HG03520 (cell line): ENCODE results near the gene KIAA0825.

Source experiments
- ATAC-seq: cut with Tn5 transposase; IDR thresholded peaks from one replicate; pipeline ENCODE4 v1.9.1; 2021; ENCODE audit warnings: mild to moderate bottlenecking, moderate library complexity; ENCODE audit not compliant: unreplicated experiment

Gene KIAA0825

DNA sequence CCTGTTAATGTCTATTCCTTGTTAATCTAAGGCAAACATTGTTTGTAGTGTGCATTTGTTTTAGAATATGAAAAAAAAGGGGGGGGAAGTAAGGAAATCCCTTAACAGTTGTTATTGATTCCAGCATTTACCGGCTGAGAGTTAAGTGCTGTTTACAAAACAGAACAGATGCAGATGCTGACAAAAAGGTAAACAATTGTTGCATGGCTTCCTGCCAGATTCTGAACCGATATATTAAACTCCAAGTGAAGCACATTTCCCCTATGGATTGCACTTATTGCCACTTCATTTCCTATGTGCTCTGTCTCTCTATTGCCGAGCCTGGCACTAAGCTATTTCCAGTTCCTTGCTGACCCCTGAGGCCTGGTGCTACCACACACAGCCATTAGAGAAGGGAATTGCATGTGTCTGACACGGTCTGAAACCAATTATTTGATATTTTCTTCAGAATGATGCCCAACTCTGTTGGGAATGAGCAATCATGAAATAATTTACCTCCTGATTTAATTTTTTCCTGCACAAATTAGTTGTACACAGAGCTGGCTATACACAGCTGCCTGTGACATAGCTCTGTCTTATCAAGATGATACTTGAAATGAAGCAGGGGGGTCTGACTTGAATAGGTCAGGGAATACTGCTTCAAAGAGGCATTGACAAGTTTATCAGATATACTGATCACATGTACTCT lies 109.8 kb downstream of the KIAA0825 start:
- no peak for ATAC-seq

DNA sequence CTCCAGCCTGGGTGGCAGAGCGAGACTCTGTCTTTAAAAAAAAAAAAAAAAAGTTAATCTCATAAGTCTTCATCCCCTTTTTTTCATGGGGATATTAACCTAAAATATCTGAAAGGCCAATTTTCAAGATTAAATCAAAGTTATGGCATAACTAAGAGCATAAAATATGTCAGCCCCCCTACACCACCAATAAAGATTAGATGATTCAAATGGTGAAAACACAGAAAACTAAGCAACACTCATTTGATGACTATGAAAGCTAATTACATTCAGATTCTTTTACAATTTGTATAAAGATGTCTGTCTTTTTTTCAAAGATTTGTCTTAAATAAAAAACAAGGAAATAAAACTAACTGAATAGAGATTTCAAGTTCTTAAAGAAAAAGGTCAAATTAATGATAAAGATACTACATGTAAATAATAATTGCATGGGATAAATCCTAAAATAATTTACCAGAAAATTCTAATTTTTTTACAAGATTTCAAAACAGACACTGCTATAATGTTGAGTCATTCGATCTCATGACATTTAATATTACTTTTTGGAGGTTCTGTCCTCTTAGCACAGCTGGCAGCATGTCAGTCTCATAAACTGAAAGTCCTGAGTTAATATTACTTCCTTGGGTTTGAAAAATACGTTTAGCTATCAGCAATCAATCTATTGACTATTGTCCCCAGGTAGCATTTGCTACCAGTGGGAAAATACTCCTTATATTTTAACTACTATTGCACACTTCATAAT lies 112.9 kb downstream of the KIAA0825 start:
- ATAC-seq = no peak

DNA sequence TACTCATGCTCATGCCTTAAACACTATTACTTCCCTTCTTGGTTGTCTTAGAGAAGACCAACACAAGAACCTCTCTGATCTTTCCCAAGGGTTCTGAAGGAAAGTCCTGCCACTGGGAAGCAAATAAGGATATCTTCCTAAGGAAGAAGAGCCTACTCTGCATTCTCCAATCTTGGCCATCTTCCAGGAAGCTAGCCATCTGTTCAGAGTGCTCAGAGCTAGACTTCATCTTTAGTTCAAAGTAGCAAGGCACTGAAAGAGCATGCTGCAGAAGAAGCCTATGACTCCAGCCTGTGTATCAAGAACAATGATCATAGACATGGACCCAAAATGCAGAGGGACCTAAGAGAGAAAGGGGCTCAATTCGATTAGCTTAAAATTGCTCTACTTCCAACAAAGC lies 114.7 kb downstream of the KIAA0825 start:
- ATAC-seq = no peak

DNA sequence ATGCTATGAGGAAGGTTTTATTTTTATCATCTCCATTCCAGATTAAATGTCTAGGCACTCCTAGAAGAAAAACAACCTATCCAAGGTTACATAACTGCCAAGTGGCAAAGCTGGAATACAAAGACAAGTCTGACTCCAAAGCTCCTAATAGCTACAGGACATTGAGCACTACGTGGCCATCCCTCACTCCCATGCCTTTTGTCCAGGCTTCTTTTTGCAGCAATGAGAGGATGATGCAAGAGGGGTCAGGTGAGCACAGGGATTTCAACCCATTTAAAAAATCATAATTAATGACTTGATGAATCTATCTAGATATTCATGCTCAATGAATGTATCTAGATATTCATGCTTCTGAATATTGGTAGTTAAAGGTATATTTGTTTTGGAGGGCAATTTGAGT lies 117.0 kb downstream of the KIAA0825 start:
- ATAC-seq = no peak

DNA sequence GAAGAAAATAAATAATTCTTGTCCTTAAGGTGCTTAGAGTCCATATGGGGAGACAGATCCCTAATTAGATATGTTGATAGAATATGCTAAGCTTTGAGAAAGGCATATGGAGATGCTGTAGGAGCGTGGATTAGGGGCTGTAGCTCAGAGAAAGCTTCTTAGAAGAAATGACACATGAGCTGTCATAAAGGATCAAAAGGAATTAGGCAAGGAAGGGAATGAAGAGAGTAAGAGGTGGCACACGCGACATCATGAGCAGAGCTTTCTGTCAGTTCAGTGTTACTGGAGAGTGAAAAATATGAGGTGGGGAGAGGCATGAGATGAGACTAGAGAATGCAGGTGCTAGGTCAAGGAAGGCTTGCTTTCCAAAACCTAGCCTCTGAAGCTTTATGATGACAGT lies 118.6 kb downstream of the KIAA0825 start:
- ATAC-seq = no peak

DNA sequence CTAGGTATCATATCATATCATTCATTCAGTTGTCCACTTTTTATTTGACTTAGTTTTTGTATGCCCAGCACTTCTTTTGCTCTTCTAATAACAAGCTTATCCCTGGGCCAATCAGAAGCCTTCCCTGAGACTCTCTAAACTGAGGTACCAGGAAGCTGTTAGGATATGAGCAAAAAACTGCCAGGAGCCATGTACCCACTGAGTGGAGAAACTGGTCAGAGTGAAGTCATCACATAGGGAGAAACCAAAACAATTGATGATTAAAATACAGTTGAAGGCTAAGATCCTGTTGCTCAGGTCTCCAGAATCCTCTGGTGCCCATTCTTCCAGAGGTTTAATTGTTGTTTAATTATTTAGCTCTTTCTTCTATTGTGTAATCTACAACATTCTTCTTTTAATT lies 120.2 kb downstream of the KIAA0825 start:
- no peak for ATAC-seq

DNA sequence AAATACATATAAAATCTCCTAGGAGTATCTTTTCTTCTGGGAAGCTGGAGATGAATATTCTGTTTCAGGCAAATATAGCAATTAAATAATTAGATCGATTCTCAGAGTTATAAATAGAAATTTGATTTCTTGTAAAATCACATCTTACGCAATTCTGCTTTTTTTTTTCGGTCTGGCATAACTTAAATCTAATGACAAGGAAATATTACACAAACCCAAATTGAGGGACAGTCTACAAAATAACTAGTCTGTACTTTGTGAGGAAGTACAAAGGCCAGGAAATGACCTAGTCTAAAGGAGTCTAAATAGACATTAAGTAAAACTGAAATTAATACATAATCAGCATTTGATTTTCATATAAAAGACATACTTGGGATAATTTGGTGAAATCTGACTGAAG lies 133.3 kb downstream of the KIAA0825 start:
- ATAC-seq = no peak

DNA sequence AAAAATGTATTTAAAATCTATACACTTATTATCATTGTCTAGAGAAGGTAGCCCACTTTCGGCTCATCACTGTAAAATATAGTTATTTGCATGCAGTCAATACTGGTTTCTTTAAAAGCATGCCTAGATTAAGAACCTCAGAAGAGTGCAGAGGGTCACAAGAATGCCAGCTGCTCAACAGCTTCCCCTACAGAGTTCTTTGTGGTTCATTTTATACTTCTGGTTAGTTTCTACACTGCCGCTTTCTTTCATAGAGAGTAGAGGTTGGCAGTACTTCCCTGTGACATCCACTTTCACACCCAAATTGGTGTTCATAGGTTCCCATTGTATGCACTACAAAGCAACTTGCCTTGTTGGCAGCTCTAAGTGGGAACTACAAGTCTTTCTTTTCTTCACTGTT lies 137.3 kb downstream of the KIAA0825 start:
- no peak for ATAC-seq

DNA sequence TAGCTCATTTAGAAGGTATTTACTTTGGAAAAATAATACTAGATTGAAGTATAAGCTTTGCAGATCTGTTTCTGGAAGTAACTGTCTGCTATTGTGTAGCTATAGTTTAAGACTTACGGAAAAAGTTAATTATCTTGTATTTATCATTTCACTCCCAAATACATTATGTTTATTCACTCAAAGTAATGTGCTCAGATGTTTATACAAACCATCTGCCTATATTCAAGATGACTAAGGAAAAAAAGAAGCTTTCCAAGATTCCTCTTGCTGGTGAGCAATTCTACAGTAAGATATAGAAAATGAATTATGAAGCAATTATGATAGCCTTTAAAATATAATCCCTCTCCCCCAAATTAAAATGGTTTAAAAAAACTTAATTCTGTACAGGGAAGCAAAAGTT lies 137.9 kb downstream of the KIAA0825 start:
- no peak for ATAC-seq

DNA sequence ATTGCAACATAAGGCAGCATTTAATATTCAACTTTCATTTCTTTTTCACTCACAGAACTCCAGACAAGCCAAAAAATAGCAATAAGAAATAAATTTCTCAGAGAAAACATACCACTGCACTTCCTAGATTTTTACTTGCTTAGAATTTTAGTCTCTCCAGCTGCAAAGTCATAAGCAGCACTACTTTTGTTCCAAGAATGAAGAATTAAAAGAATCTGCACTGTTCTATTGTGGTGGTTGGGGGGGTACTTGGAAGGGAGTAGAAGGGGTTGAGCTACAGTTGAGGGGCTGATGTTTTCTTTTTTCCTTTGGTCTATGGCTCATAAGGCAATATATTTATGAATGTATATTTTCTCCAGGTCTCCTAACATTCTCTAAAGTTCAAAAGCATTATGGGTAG lies 144.5 kb downstream of the KIAA0825 start:
- no peak for ATAC-seq

DNA sequence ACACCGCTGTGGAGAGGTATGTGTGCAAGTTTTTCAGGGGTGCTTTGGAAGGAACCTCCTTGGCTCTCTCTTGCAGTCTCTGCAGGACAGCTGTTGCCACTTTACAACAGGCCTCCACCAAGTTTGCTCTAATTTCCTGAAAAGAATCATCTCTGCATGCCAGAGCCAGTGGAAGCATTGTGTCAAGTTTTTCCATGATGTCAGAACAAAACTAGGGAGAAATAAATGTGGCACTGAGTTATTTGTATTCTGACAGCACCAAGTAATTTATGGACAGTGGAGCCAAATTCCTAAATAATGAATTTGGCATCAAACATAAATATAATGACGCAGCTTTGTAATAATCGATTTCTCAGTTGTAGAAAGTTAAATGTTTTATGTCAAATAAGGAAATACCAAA lies 146.9 kb downstream of the KIAA0825 start:
- no peak for ATAC-seq

DNA sequence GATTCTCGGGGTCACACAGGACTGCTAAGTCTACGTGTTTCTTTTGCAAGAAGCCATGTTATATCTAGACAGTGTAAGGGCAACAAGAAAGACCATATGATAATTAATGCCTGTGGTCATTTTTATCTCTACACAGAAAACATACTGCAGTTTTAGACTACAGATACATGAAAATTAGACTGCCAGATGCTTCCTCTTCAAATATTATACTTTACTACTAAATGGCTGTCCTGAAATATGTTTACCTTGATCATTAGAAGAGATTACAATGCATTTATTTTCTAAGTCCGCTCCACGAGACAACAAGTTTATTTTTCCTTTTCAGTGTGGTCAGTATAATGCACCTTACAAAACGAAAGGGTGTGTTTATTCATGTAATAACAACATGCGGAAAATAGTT lies 147.6 kb downstream of the KIAA0825 start:
- no peak for ATAC-seq

DNA sequence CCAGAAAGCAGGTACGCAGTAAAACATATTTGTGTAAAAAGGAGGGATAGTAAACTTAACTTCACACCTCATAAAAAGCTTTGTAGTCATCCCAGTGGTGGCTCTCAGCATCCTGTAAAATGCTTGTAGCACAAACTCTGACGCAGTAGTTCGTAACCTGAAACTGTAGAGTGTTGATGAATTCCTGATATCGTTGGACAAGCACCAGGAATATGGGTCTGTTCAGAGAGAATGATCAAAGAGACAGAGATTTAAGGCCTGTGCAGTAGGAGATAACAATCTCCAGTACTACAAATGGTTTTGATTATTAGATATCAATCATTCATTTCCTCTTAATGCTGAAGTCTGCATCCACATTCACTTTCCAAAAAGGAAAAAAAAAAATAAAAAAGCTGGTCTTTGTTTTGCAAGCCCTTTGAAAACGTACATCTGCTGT lies 148.5 kb downstream of the KIAA0825 start:
- no peak for ATAC-seq

DNA sequence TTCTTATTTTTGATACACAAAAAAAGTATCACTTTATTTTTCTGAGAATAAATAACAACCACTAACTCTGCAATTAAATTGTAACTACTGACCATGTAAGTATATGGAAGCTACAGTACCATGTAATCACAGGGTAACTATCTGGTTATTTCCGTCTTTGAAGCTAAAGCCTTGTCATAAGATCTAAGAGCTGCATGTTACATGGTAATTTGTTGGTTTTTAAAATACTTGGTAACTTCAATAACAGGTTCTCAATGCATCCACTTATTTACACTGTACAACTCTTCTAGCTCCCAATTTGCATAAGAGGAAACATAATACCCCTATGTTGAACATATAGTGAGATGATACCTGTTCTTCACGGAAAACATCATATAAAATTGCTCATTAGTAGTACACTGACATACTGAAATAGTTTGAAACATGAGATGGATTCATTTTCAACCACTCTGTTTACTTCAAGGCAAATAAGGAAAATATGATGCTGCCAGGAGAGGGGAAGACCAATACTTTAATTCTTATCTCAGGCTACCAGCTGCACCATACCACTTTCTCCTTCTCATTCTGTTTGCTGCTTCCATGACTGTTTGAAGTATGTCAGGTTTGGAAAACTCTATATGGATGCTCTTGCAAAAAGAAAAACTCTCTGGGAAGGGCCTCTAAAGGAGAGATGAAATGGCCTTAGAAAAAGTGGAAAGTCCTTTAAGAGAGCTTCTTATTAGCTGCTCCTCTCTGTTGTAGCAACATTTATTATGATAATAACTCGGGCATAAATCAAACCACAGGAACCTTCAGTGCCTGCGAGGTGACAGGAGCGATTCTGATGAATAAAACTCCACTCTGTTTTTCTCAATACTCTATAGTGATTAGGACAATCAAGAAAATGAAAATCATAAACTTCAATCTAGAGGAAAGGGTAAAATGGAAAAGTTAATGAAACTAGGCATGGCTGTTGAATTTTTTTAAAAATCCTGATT lies 150.2 kb downstream of the KIAA0825 start:
- ATAC-seq = no peak

DNA sequence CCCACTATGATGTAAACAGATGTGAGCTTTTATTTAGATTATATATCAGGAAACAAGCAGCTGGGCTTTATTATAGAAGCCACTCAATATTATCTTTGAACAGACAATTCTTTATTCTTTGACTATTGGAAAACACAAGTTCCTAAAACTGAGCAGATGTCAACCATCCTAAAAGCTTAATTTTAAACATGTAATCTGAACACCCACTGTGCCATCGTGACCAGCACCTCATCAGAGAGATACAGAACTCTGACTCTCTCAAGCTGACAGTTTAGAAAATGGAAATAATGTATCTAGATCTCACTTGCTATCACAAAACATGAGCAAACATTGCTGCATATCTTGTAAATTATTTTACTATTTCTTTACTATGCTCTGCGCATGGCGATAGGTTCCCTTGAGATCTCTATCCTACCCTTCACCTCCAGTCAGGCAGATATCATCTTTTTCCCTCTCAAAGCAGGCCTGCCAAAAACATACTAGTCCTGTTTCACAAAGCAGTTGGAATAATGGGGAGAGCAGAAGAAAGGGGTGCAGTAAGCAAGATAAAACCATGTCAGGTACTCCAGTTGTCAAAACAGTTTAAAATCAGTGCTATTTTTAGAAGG lies 151.0 kb downstream of the KIAA0825 start:
- ATAC-seq = no peak

DNA sequence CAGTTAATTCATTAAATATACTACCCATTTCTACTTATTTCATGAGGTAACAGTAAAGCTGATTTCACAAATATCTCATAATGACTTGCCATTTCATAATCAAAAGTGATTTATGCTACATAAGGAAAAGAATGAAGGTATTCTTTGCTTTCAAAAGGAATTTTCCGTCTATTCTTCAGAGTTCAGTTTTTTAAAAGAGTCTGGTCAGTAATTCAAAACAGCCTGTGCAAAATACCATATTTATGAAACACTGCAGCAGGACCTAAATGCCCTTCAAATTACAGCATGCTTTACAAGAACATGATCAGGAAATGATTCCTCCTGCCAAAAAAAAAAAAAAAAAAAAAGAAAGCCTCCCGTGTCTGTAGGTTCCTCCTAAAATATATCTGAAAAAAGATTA lies 154.7 kb downstream of the KIAA0825 start:
- no peak for ATAC-seq

DNA sequence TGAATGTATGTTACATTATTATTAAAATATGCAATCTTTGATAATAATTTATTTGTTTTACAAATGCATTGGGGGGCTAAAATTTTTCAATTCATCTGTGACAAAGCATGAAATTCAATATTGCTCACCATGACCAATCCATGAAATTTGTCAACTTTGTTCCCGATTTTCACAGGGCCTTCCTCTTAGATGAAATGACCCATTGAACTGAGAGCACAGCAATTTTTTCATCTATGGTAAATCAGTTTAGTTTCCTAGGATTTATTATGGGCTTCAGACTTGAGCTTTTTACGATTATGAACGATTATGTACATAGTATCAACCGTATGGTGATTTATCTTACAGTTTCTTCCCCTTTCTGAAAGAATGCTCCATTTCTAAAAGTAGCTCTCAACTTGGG lies 157.3 kb downstream of the KIAA0825 start:
- no peak for ATAC-seq

DNA sequence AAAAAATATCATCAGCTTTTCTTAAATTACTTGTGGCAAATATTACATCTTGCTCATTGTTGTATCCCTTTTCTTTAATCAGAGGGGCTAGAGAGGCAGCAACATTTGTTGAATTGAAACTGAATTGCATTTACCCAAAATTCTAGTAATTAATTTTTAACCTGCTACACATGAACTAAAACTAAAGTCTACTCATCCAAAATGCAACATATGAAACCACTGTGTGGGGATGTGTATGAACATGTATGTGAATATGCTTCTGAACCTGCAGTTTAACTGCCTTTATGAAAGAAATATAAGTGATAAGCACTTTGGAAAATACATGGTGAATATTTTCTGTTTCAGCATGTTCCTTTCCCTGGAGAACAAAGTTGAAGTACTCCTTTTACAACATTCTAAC lies 158.5 kb downstream of the KIAA0825 start:
- no peak for ATAC-seq

DNA sequence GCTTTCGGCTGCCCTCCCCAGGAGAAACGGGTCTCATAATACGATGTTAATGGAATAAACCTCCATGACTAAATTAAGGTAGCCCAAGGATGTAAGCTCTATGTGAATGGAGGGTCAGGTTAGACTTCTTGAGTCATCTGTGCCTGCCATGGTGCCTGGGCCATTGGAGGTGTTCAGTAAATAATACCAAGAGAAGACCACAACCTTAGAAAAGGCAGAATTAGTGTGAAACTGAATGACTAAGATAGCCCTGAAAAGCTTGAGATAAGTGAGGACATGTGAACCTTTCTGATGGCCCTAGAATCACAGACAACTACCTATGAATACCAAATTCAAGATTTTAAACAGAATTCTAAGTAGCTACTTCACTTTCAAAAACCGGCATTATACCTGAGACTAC lies 160.6 kb downstream of the KIAA0825 start:
- no peak for ATAC-seq

DNA sequence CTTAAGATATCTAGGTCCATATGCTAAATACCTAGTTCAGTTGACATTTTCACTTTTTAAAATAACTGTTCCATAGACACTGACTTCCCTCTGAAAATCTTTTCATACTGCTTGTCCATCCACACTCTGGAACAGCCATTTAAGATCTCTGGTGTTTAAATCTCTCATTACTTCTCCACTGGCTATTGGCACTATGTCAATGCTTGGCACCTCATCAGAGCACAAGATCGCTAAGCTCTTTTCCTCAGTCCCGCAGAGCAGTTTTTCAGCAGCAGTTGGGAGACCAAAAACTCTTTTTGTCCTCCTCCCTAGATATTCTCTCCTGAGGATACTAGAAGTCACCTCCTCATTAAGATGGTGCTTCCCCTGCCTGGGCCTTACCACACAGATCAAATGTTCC lies 172.7 kb downstream of the KIAA0825 start:
- ATAC-seq = no peak

DNA sequence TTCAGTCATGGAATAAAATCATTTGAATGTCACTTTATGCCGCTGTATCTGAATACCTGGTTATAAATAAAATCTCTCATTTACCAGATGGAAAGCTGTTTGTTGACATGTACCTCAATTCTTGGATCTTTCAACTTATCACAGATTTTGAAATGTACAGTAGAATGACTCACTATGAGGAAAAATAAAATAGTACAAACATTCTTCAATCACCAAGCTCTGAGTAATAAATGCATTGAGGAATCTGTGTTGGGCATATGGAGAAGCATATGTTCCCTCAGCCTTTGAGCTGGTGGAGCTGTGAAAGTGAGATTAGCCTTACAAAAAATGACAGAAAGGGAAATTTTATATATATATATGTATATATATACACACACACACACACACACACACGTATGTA lies 175.4 kb downstream of the KIAA0825 start:
- ATAC-seq = no peak
